ENCODE measurements around the gene PRPH.

Gene PRPH

GRCh38 chr12:49346659-49347310 lies 51.8 kb downstream of the PRPH start, which contains the start of gene DNAJC22:
Gene DNAJC22, plus strand, starts transcription at chr12:49346888. Its CDS starts 1,985 bp downstream, at chr12:49348873.
- DNase-seq (ENCODE audit: low read depth in 2 of 2) = no peak

GRCh38 chr12:49347311-49348193 lies 52.6 kb downstream of the PRPH start:
- DNase-seq (ENCODE audit: low read depth in 2 of 2) = peak in 1 of 2 donors; percentile 68

Measured in stimulated activated CD4-positive, alpha-beta T cell treated with anti-CD3 and anti-CD28 coated beads, Interleukin-15, amount 100 ng/mL, for 48 hours (primary cell).